Measurements from ENCODE around the gene KCNG4. TPM values are rescaled to one million over a fixed set of nuclear protein-coding genes. Genes with fewer than 3 reads are reported as not detected.

Gene KCNG4
- polyA plus RNA-seq, 2 donors = not detected

GRCh38 chr16:84241778-84242177 is 2.0 kb upstream of the KCNG4 start:
- Histone ChIP-seq H3K4me1 (ENCODE audit: control insufficient read depth in 2 of 2, insufficient read depth in 2 of 2, low read length in 1 of 2) (no peaks in the 10 kb centered on the region), H3K27me3 (ENCODE audit: control insufficient read depth in 1 of 2, insufficient read depth in 2 of 2, low read length in 2 of 2) (no peaks in the 10 kb centered on the region), H3K4me3 (ENCODE audit: low read depth in 1 of 2, low read length in 2 of 2) (no peak overlapping the region), H3K27ac (ENCODE audit: low read depth in 2 of 2, low read length in 1 of 2) (no peak overlapping the region), H3K36me3 (ENCODE audit: control insufficient read depth in 2 of 2, insufficient read depth in 2 of 2, low read length in 1 of 2) (no peaks in the 10 kb centered on the region), H3K9me3 (ENCODE audit: control insufficient read depth in 2 of 2, insufficient read depth in 1 of 2, low read depth in 1 of 2, low read length in 1 of 2) (peaks cover 0 to 5% of the 10 kb centered on the region in 2 donors)
- 73 to 83% methylated on average over 1 of the region's 1 CpG for WGBS, 2 donors

DNA sequence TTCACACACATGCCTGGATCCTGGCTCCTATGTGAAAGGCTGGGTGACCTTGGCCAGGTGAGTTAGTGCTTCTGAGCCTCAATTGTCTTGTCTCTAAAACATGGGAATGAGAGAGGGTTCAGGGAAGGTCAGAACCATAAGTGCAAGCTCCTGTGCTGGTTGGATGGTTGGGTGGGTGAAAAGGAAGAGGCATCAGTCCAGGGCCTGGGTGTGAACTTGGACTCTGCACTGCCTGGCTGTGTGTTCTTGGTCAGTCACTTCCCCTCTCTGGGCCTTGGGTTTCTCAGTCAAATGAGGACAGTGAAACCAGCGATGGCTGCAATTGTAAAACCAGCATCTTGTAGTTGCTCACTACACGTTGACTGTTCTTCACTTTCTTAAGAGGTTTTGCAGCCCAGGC is 643 bp upstream of the KCNG4 start:
- Histone ChIP-seq H3K27me3 (ENCODE audit: control insufficient read depth in 1 of 2, insufficient read depth in 2 of 2, low read length in 2 of 2) (no peaks in the 10 kb centered on the region), H3K9me3 (ENCODE audit: control insufficient read depth in 2 of 2, insufficient read depth in 1 of 2, low read depth in 1 of 2, low read length in 1 of 2) (peaks cover 0 to 4% of the 10 kb centered on the region in 2 donors)

DNA sequence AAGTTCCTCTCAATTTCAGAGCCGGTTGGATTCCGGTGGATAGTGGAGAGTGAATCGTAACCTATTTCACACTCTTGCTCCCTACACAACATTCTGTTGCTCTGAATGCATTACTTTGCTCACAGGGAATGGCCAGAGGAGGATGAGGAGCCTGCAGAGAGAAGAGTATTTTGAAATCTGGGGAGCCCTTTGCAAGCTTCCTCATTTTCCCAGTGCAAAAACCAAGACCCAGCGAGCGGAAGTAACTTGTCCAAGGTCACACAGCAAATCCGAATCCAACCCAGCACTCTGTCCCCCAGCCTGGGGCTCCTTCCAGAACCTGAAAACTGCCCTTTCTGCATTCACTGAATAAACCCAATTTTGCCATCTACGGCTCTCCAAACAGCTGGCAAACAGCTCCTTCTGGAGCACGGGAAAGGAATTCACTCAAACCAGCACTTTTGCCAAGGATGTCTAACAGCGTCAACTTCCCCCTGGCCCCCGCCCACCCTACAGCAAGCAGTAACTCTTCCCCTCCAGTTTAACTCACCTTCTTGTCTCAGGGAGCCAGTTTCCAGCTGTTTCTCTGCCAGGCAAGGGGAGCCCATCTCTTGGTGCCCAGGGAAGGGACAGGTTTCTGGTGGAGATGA is 557 bp downstream of the KCNG4 start:
- H3K27ac ChIP-seq (ENCODE audit: low read depth in 2 of 2, low read length in 1 of 2) = no peak overlapping the region
- WGBS, 2 donors = 46 to 51% methylated on average over 10 of the region's 10 CpGs
- H3K36me3 ChIP-seq (ENCODE audit: control insufficient read depth in 2 of 2, insufficient read depth in 2 of 2, low read length in 1 of 2) = no peaks in the 10 kb centered on the region
- no peaks in the 10 kb centered on the region for H3K9me3 ChIP-seq (ENCODE audit: control insufficient read depth in 2 of 2, insufficient read depth in 1 of 2, low read depth in 1 of 2, low read length in 1 of 2)
- H3K27me3 ChIP-seq (ENCODE audit: control insufficient read depth in 1 of 2, insufficient read depth in 2 of 2, low read length in 2 of 2) = no peaks in the 10 kb centered on the region
- H3K4me3 ChIP-seq (ENCODE audit: low read depth in 1 of 2, low read length in 2 of 2) = no peak overlapping the region
- no peaks in the 10 kb centered on the region for H3K4me1 ChIP-seq (ENCODE audit: control insufficient read depth in 2 of 2, insufficient read depth in 2 of 2, low read length in 1 of 2)

More for the DNA sequence above, 643 bp upstream of the KCNG4 start:
- Histone ChIP-seq H3K27ac (ENCODE audit: low read depth in 2 of 2, low read length in 1 of 2) (no peak overlapping the region), H3K4me3 (ENCODE audit: low read depth in 1 of 2, low read length in 2 of 2) (no peak overlapping the region), H3K36me3 (ENCODE audit: control insufficient read depth in 2 of 2, insufficient read depth in 2 of 2, low read length in 1 of 2) (no peaks in the 10 kb centered on the region), H3K4me1 (ENCODE audit: control insufficient read depth in 2 of 2, insufficient read depth in 2 of 2, low read length in 1 of 2) (no peaks in the 10 kb centered on the region)
- 82 to 83% methylated on average over 2 of the region's 2 CpGs for WGBS, 2 donors

- H3K9me3 ChIP-seq (ENCODE audit: control insufficient read depth in 2 of 2, insufficient read depth in 1 of 2, low read depth in 1 of 2, low read length in 1 of 2) = no peaks in the 10 kb centered on the region
- H3K4me1 ChIP-seq (ENCODE audit: control insufficient read depth in 2 of 2, insufficient read depth in 2 of 2, low read length in 1 of 2) = no peaks in the 10 kb centered on the region
- 86 to 91% methylated on average over 17 of the region's 17 CpGs for WGBS, 2 donors
- H3K4me3 ChIP-seq (ENCODE audit: low read depth in 1 of 2, low read length in 2 of 2) = no peak overlapping the region
- H3K27me3 ChIP-seq (ENCODE audit: control insufficient read depth in 1 of 2, insufficient read depth in 2 of 2, low read length in 2 of 2) = no peaks in the 10 kb centered on the region
- H3K36me3 ChIP-seq (ENCODE audit: control insufficient read depth in 2 of 2, insufficient read depth in 2 of 2, low read length in 1 of 2) = no peaks in the 10 kb centered on the region
- H3K27ac ChIP-seq (ENCODE audit: low read depth in 2 of 2, low read length in 1 of 2) = no peak overlapping the region
These were observed 1.6 kb downstream of the KCNG4 start for GRCh38 chr16:84237994-84238750.

DNA sequence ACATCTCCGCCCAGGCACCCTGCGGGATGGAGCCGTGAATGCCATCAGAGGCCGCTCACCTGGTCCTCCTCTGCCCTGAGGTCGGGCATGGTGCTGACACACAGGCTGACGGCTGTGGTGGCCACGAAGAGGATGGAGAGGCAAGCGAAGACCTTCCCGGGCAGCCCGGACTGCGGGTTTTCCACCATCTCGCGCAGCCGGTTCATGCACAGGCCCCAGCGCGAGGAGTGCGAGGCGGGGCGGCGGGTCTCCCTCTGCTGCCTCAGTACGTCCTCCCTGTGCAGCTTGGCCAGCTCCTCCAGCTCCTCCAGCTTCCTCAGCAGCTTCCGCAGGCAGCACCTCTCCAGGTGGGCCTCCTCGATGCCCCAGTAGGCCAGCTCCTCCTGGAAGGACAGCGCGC is 3.1 kb downstream of the KCNG4 start:
- no peaks in the 10 kb centered on the region for H3K9me3 ChIP-seq (ENCODE audit: control insufficient read depth in 2 of 2, insufficient read depth in 1 of 2, low read depth in 1 of 2, low read length in 1 of 2)

GRCh38 chr16:84234321-84235241 is 5.2 kb downstream of the KCNG4 start:
- Histone ChIP-seq H3K27me3 (ENCODE audit: control insufficient read depth in 1 of 2, insufficient read depth in 2 of 2, low read length in 2 of 2) (no peaks in the 10 kb centered on the region), H3K27ac (ENCODE audit: low read depth in 2 of 2, low read length in 1 of 2) (peak overlapping the region in 1 of 2 donors; percentile 3), H3K36me3 (ENCODE audit: control insufficient read depth in 2 of 2, insufficient read depth in 2 of 2, low read length in 1 of 2) (no peaks in the 10 kb centered on the region), H3K4me1 (ENCODE audit: control insufficient read depth in 2 of 2, insufficient read depth in 2 of 2, low read length in 1 of 2) (no peaks in the 10 kb centered on the region), H3K9me3 (ENCODE audit: control insufficient read depth in 2 of 2, insufficient read depth in 1 of 2, low read depth in 1 of 2, low read length in 1 of 2) (no peaks in the 10 kb centered on the region), H3K4me3 (ENCODE audit: low read depth in 1 of 2, low read length in 2 of 2) (no peak overlapping the region)
- WGBS, 2 donors = 54 to 58% methylated on average over 21 of the region's 21 CpGs

More for the DNA sequence above, 3.1 kb downstream of the KCNG4 start:
- no peak overlapping the region for H3K4me3 ChIP-seq (ENCODE audit: low read depth in 1 of 2, low read length in 2 of 2)
- H3K27ac ChIP-seq (ENCODE audit: low read depth in 2 of 2, low read length in 1 of 2) = no peak overlapping the region
- H3K4me1 ChIP-seq (ENCODE audit: control insufficient read depth in 2 of 2, insufficient read depth in 2 of 2, low read length in 1 of 2) = no peaks in the 10 kb centered on the region
- 83 to 91% methylated on average over 25 of the region's 25 CpGs for WGBS, 2 donors
- H3K36me3 ChIP-seq (ENCODE audit: control insufficient read depth in 2 of 2, insufficient read depth in 2 of 2, low read length in 1 of 2) = no peaks in the 10 kb centered on the region
- no peaks in the 10 kb centered on the region for H3K27me3 ChIP-seq (ENCODE audit: control insufficient read depth in 1 of 2, insufficient read depth in 2 of 2, low read length in 2 of 2)

- Histone ChIP-seq H3K36me3 (ENCODE audit: control insufficient read depth in 2 of 2, insufficient read depth in 2 of 2, low read length in 1 of 2) (no peaks in the 10 kb centered on the region), H3K27me3 (ENCODE audit: control insufficient read depth in 1 of 2, insufficient read depth in 2 of 2, low read length in 2 of 2) (no peaks in the 10 kb centered on the region), H3K4me1 (ENCODE audit: control insufficient read depth in 2 of 2, insufficient read depth in 2 of 2, low read length in 1 of 2) (no peaks in the 10 kb centered on the region), H3K4me3 (ENCODE audit: low read depth in 1 of 2, low read length in 2 of 2) (no peak overlapping the region), H3K9me3 (ENCODE audit: control insufficient read depth in 2 of 2, insufficient read depth in 1 of 2, low read depth in 1 of 2, low read length in 1 of 2) (no peaks in the 10 kb centered on the region), H3K27ac (ENCODE audit: low read depth in 2 of 2, low read length in 1 of 2) (no peak overlapping the region)
- WGBS, 2 donors = 77 to 85% methylated on average over 9 of the region's 9 CpGs
These were observed 6.1 kb downstream of the KCNG4 start for GRCh38 chr16:84233748-84234147.

DNA sequence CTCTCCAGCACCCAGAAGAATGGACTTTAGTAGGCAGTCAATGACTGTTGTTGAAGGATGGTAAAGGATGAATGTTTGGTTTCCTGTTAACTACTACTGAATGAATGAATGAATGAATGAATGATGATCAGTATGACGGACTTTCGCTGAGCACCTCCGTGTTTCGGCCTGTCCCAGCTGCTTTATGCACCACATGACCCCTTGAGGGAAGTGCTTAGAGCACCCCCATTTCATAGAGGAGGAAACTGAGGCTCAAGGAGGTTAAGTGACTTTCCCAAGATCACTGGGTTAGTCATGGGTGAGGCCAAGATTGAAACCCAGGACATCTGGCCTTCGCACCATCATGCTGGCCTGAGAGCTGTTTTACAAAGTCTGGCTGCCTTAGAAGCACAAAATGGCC is 6.8 kb downstream of the KCNG4 start:
- Histone ChIP-seq H3K4me3 (ENCODE audit: low read depth in 1 of 2, low read length in 2 of 2) (no peak overlapping the region), H3K36me3 (ENCODE audit: control insufficient read depth in 2 of 2, insufficient read depth in 2 of 2, low read length in 1 of 2) (no peaks in the 10 kb centered on the region), H3K9me3 (ENCODE audit: control insufficient read depth in 2 of 2, insufficient read depth in 1 of 2, low read depth in 1 of 2, low read length in 1 of 2) (no peaks in the 10 kb centered on the region), H3K4me1 (ENCODE audit: control insufficient read depth in 2 of 2, insufficient read depth in 2 of 2, low read length in 1 of 2) (peaks cover 0 to under 1% of the 10 kb centered on the region in 2 donors), H3K27ac (ENCODE audit: low read depth in 2 of 2, low read length in 1 of 2) (no peak overlapping the region), H3K27me3 (ENCODE audit: control insufficient read depth in 1 of 2, insufficient read depth in 2 of 2, low read length in 2 of 2) (no peaks in the 10 kb centered on the region)
- WGBS, 2 donors = 88 to 91% methylated on average over 5 of the region's 5 CpGs

GRCh38 chr16:84232060-84232459 is 7.8 kb downstream of the KCNG4 start:
- Histone ChIP-seq H3K27ac (ENCODE audit: low read depth in 2 of 2, low read length in 1 of 2) (no peak overlapping the region), H3K27me3 (ENCODE audit: control insufficient read depth in 1 of 2, insufficient read depth in 2 of 2, low read length in 2 of 2) (no peaks in the 10 kb centered on the region), H3K4me3 (ENCODE audit: low read depth in 1 of 2, low read length in 2 of 2) (no peak overlapping the region), H3K36me3 (ENCODE audit: control insufficient read depth in 2 of 2, insufficient read depth in 2 of 2, low read length in 1 of 2) (no peaks in the 10 kb centered on the region), H3K4me1 (ENCODE audit: control insufficient read depth in 2 of 2, insufficient read depth in 2 of 2, low read length in 1 of 2) (peaks cover 0 to 2% of the 10 kb centered on the region in 2 donors), H3K9me3 (ENCODE audit: control insufficient read depth in 2 of 2, insufficient read depth in 1 of 2, low read depth in 1 of 2, low read length in 1 of 2) (no peaks in the 10 kb centered on the region)
- 86 to 90% methylated on average over 5 of the region's 5 CpGs for WGBS, 2 donors

Data from esophagus (tissue), 2 donors.